ENCODE data around the gene PRSS38.

Gene PRSS38

GRCh38 chr1:227782226-227782625, 33.2 kb upstream of the PRSS38 start:
- H2BK15ac ChIP-seq (ENCODE audit: low read length), result no peak overlapping the region
- WGBS, 2 donors (ENCODE audit: extremely low coverage in 2 of 2, insufficient read length in 2 of 2, insufficient replicate concordance in 1 of 2), result no CpG with 5 or more reads among the region's 4 CpGs
- no peak overlapping the region for H2BK120ac ChIP-seq (ENCODE audit: low read depth, low read length)
- no peak overlapping the region for H4K8ac ChIP-seq (ENCODE audit: low read depth, low read length)
- no peak overlapping the region for H3K9ac ChIP-seq (ENCODE audit: low read depth, low read length, poor library complexity)
- no peak overlapping the region for H3K18ac ChIP-seq (ENCODE audit: low read length)
- H4K91ac ChIP-seq (ENCODE audit: low read depth, low read length, poor library complexity), result no peak overlapping the region
- peaks cover 4% of the 10 kb centered on the region in 2 donors for H3K4me1 ChIP-seq (ENCODE audit: control insufficient read depth in 2 of 2, insufficient read depth in 1 of 2, low read depth in 1 of 2, low read length in 2 of 2)
- peaks cover 13 to 21% of the 10 kb centered on the region in 2 donors for H3K36me3 ChIP-seq (replicated peaks in 1 of 2; ENCODE audit: control insufficient read depth in 2 of 2, insufficient read depth in 2 of 2, low read length in 2 of 2)
- no peak overlapping the region for H2AK5ac ChIP-seq (ENCODE audit: low read depth, low read length)
- no peak overlapping the region for H2AFZ ChIP-seq (ENCODE audit: low read length)
- no peak overlapping the region for H3K4me2 ChIP-seq (ENCODE audit: insufficient read depth, low read length, poor library complexity, severe bottlenecking)
- peaks cover 3 to 16% (median 15%) of the 10 kb centered on the region in 3 experiments for H3K27me3 ChIP-seq (ENCODE audit: control insufficient read depth in 3 of 3, insufficient read depth in 3 of 3, low read depth in 1 of 3, low read length in 3 of 3)
- no peak overlapping the region for H2BK12ac ChIP-seq (ENCODE audit: low read length)
- no peak overlapping the region for H3K4me3 ChIP-seq (ENCODE audit: low read length in 2 of 2)
- H3K9me3 ChIP-seq (replicated peaks in 1 of 2; ENCODE audit: control insufficient read depth in 2 of 2, insufficient read depth in 1 of 2, low read depth in 1 of 2, low read length in 2 of 2), result peaks cover 0 to 2% of the 10 kb centered on the region in 2 donors
- H3K79me1 ChIP-seq (ENCODE audit: low read depth, low read length), result peaks cover 3% of the 10 kb centered on the region
- H2BK5ac ChIP-seq (ENCODE audit: low read length), result no peak overlapping the region
- H3K27ac ChIP-seq (replicated peaks; ENCODE audit: low read length), result no peak overlapping the region
- H3K14ac ChIP-seq (ENCODE audit: low read length), result peak overlapping the region; percentile 21
- H3K4ac ChIP-seq (ENCODE audit: low read length), result no peak overlapping the region
- DNase-seq (ENCODE audit: low spot score), result no peak
- peak overlapping the region; percentile 96 for H3K23ac ChIP-seq (ENCODE audit: low read depth, low read length, poor library complexity)

DNA sequence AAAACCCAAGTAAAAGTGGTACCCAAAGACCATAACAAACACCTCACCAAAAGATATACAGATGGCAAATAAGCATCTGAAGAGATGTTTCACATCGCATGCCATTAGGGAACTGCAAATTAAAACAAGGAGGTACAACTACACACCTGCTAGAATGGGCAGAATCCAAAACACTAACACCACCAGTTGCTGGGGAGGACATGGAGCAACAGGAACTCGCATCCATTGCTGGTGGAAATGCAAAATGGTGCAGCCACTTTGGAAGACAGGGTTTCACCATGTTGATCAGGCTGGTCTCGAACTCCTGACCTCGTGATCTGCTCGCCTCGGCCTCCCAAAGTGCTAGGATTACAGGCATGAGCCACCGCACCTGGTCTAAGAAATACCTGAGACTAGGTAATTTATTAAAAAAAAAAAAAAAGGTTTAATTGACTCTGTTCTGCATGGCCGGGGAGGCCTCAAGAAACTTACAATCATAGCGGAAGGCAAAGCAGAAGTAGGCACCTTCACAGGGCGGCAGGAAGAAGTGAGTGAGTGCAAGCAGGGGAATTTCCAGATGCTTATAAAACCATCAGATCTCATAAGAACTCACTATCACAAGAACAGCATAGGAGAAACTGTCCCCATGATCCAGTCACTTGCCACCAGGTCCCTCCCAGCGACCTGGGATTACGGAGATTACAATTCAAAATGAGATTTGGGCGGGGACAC, 30.2 kb upstream of the PRSS38 start:
- Histone ChIP-seq H3K14ac (ENCODE audit: low read length) (no peak overlapping the region), H2BK15ac (ENCODE audit: low read length) (no peak overlapping the region), H2BK120ac (ENCODE audit: low read depth, low read length) (no peak overlapping the region), H2AFZ (ENCODE audit: low read length) (no peak overlapping the region), H3K27me3 (ENCODE audit: control insufficient read depth in 3 of 3, insufficient read depth in 3 of 3, low read depth in 1 of 3, low read length in 3 of 3) (peaks cover 5 to 40% (median 35%) of the 10 kb centered on the region in 3 experiments), H3K4me2 (ENCODE audit: insufficient read depth, low read length, poor library complexity, severe bottlenecking) (no peak overlapping the region), H4K8ac (ENCODE audit: low read depth, low read length) (no peak overlapping the region), H2BK5ac (ENCODE audit: low read length) (no peak overlapping the region), H3K4me3 (ENCODE audit: low read length in 2 of 2) (no peak overlapping the region), H3K27ac (replicated peaks; ENCODE audit: low read length) (no peak overlapping the region), H3K79me1 (ENCODE audit: low read depth, low read length) (no peaks in the 10 kb centered on the region), H3K9ac (ENCODE audit: low read depth, low read length, poor library complexity) (no peak overlapping the region), H3K18ac (ENCODE audit: low read length) (no peak overlapping the region), H3K36me3 (replicated peaks in 1 of 2; ENCODE audit: control insufficient read depth in 2 of 2, insufficient read depth in 2 of 2, low read length in 2 of 2) (peaks cover 11 to 12% of the 10 kb centered on the region in 2 donors), H4K91ac (ENCODE audit: low read depth, low read length, poor library complexity) (no peak overlapping the region), H2BK12ac (ENCODE audit: low read length) (no peak overlapping the region), H3K9me3 (replicated peaks in 1 of 2; ENCODE audit: control insufficient read depth in 2 of 2, insufficient read depth in 1 of 2, low read depth in 1 of 2, low read length in 2 of 2) (peaks cover 0 to 2% of the 10 kb centered on the region in 2 donors), H2AK5ac (ENCODE audit: low read depth, low read length) (no peak overlapping the region), H3K4me1 (ENCODE audit: control insufficient read depth in 2 of 2, insufficient read depth in 1 of 2, low read depth in 1 of 2, low read length in 2 of 2) (peaks cover 8 to 12% of the 10 kb centered on the region in 2 donors), H3K23ac (ENCODE audit: low read depth, low read length, poor library complexity) (no peak overlapping the region), H3K4ac (ENCODE audit: low read length) (no peak overlapping the region)
- DNase-seq (ENCODE audit: low spot score), result no peak
- WGBS, 2 donors (ENCODE audit: extremely low coverage in 2 of 2, insufficient read length in 2 of 2, insufficient replicate concordance in 1 of 2), result no CpG with 5 or more reads among the region's 13 CpGs

- Histone ChIP-seq H3K4ac (ENCODE audit: low read length) (no peak overlapping the region), H2AK5ac (ENCODE audit: low read depth, low read length) (peak overlapping the region; percentile 71), H3K4me1 (ENCODE audit: control insufficient read depth in 2 of 2, insufficient read depth in 1 of 2, low read depth in 1 of 2, low read length in 2 of 2) (peaks cover 8 to 12% of the 10 kb centered on the region in 2 donors), H3K27me3 (ENCODE audit: control insufficient read depth in 3 of 3, insufficient read depth in 3 of 3, low read depth in 1 of 3, low read length in 3 of 3) (peaks cover 5 to 47% (median 37%) of the 10 kb centered on the region in 3 experiments), H2AFZ (ENCODE audit: low read length) (no peak overlapping the region), H3K36me3 (replicated peaks in 1 of 2; ENCODE audit: control insufficient read depth in 2 of 2, insufficient read depth in 2 of 2, low read length in 2 of 2) (peaks cover 5 to 8% of the 10 kb centered on the region in 2 donors), H2BK12ac (ENCODE audit: low read length) (no peak overlapping the region), H2BK120ac (ENCODE audit: low read depth, low read length) (no peak overlapping the region), H3K9ac (ENCODE audit: low read depth, low read length, poor library complexity) (peak overlapping the region; percentile 60), H3K14ac (ENCODE audit: low read length) (no peak overlapping the region), H3K27ac (replicated peaks; ENCODE audit: low read length) (no peak overlapping the region), H4K8ac (ENCODE audit: low read depth, low read length) (no peak overlapping the region), H2BK15ac (ENCODE audit: low read length) (no peak overlapping the region), H3K9me3 (replicated peaks in 1 of 2; ENCODE audit: control insufficient read depth in 2 of 2, insufficient read depth in 1 of 2, low read depth in 1 of 2, low read length in 2 of 2) (peaks cover 0 to 2% of the 10 kb centered on the region in 2 donors), H3K23ac (ENCODE audit: low read depth, low read length, poor library complexity) (peak overlapping the region; percentile 60), H4K91ac (ENCODE audit: low read depth, low read length, poor library complexity) (no peak overlapping the region), H3K18ac (ENCODE audit: low read length) (peak overlapping the region; percentile 57), H3K4me3 (ENCODE audit: low read length in 2 of 2) (no peak overlapping the region), H3K4me2 (ENCODE audit: insufficient read depth, low read length, poor library complexity, severe bottlenecking) (no peak overlapping the region), H3K79me1 (ENCODE audit: low read depth, low read length) (no peaks in the 10 kb centered on the region), H2BK5ac (ENCODE audit: low read length) (no peak overlapping the region)
- no CpG with 5 or more reads among the region's 19 CpGs for WGBS, 2 donors (ENCODE audit: extremely low coverage in 2 of 2, insufficient read length in 2 of 2, insufficient replicate concordance in 1 of 2)
- DNase-seq (ENCODE audit: low spot score), result no peak
Observed at GRCh38 chr1:227785805-227786671, 29.4 kb upstream of the PRSS38 start.

Measured in neuronal stem cell (in vitro differentiated cells).